ENCODE data around the gene NFU1. TPM values are rescaled to one million over a fixed set of nuclear protein-coding genes. Genes with fewer than 3 reads are reported as not detected.

Gene NFU1
- total and polyA plus RNA-seq, 9 of the 15 experiments (the other 6 are each of a cell fraction or from before 2014, with no cell fraction given) = 33.3 to 61.8 (median 53.7) TPM

DNA sequence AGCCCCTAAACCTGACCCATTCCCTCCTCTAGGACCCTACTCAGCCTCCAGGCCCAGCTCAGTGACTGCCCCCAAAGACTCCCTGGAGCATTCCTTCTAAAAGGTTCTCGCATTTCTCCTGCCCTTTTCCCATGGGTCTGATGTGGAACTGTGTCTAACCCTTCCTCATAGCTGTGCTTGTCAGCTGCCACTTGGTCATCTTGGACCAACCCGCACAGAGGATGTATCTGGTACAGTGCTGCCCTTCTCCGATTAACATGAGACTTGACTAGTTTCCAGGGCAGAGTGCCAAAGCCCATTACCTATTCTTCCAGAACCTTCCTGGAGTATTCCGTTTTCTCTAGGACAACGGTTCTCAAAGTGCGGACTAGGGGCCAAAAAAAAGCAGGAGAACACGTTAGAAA is 518 bp upstream of the NFU1 start (continued):
- TF ChIP-seq, protein P1, sequence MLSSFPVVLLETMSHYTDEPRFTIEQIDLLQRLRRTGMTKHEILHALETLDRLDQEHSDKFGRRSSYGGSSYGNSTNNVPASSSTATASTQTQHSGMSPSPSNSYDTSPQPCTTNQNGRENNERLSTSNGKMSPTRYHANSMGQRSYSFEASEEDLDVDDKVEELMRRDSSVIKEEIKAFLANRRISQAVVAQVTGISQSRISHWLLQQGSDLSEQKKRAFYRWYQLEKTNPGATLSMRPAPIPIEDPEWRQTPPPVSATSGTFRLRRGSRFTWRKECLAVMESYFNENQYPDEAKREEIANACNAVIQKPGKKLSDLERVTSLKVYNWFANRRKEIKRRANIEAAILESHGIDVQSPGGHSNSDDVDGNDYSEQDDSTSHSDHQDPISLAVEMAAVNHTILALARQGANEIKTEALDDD (IDR thresholded peaks at IDR 0.05) = peak; percentile 81
- TF ChIP-seq HOXB6 (CRISPR knock-in tag; IDR thresholded peaks at IDR 0.05; ENCODE audit: borderline replicate concordance) (no peak), PCBP2 (IDR thresholded peaks at IDR 0.05; ENCODE audit: low read depth, low read length, poor library complexity, severe bottlenecking) (no peak), CC2D1A (IDR thresholded peaks at IDR 0.05) (no peak), ETV1 (tag; conservative IDR thresholded peaks at IDR 0.05; ENCODE audit: low read depth) (no peak), NR1H2 (CRISPR knock-in tag; IDR thresholded peaks at IDR 0.05) (no peak), MEF2A (IDR thresholded peaks at IDR 0.05; ENCODE audit: control insufficient read depth, low read depth, low read length) (no peak), MYC (IDR thresholded peaks at IDR 0.05; ENCODE audit: low read depth, low read length) (no peak), MYC (CRISPR knock-in tag; IDR thresholded peaks at IDR 0.05; ENCODE audit: borderline replicate concordance, low read depth) (no peak), SP1 (CRISPR knock-in tag; IDR thresholded peaks at IDR 0.05) (peak; percentile 15; the same call in 1 of the 2 replicates), RBBP5 (IDR thresholded peaks at IDR 0.05; ENCODE audit: borderline replicate concordance, insufficient read depth, low read length, poor library complexity, severe bottlenecking) (no peak), ZNF232 (CRISPR knock-in tag; IDR thresholded peaks at IDR 0.05) (no peak), ZNF3 (CRISPR knock-in tag; IDR thresholded peaks at IDR 0.05) (no peak), ZNF311 (CRISPR knock-in tag; IDR thresholded peaks at IDR 0.05) (0 out of 2 replicates have a peak, but pooled peaks have one; percentile 24), ZNF57 (CRISPR knock-in tag; IDR thresholded peaks at IDR 0.05) (no peak)
- TF ChIP-seq, protein P2, sequence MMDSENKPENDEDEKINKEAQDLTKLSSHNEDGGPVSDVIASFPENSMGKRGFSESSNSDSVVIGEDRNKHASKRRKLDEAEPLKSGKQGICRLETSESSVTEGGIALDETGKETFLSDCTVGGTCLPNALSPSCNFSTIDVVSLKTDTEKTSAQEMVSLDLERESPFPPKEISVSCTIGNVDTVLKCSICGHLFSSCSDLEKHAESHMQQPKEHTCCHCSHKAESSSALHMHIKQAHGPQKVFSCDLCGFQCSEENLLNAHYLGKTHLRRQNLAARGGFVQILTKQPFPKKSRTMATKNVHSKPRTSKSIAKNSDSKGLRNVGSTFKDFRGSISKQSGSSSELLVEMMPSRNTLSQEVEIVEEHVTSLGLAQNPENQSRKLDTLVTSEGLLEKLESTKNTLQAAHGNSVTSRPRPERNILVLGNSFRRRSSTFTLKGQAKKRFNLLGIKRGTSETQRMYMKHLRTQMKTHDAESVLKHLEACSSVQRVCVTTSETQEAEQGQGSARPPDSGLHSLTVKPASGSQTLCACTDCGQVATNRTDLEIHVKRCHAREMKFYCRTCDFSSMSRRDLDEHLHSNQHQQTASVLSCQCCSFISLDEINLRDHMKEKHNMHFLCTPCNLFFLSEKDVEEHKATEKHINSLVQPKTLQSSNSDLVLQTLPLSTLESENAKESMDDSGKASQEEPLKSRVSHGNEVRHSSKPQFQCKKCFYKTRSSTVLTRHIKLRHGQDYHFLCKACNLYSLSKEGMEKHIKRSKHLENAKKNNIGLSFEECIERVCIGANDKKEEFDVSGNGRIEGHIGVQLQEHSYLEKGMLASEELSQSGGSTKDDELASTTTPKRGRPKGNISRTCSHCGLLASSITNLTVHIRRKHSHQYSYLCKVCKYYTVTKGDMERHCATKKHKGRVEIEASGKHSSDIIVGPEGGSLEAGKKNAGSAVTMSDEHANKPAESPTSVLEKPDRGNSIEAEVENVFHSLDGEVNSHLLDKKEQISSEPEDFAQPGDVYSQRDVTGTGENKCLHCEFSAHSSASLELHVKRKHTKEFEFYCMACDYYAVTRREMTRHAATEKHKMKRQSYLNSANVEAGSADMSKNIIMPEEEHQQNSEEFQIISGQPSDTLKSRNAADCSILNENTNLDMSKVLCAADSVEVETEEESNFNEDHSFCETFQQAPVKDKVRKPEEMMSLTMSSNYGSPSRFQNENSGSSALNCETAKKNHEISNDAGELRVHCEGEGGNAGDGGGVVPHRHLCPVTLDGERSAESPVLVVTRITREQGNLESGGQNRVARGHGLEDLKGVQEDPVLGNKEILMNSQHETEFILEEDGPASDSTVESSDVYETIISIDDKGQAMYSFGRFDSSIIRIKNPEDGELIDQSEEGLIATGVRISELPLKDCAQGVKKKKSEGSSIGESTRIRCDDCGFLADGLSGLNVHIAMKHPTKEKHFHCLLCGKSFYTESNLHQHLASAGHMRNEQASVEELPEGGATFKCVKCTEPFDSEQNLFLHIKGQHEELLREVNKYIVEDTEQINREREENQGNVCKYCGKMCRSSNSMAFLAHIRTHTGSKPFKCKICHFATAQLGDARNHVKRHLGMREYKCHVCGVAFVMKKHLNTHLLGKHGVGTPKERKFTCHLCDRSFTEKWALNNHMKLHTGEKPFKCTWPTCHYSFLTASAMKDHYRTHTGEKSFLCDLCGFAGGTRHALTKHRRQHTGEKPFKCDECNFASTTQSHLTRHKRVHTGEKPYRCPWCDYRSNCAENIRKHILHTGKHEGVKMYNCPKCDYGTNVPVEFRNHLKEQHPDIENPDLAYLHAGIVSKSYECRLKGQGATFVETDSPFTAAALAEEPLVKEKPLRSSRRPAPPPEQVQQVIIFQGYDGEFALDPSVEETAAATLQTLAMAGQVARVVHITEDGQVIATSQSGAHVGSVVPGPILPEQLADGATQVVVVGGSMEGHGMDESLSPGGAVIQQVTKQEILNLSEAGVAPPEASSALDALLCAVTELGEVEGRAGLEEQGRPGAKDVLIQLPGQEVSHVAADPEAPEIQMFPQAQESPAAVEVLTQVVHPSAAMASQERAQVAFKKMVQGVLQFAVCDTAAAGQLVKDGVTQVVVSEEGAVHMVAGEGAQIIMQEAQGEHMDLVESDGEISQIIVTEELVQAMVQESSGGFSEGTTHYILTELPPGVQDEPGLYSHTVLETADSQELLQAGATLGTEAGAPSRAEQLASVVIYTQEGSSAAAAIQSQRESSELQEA (IDR thresholded peaks at IDR 0.05; ENCODE audit: low read depth) = 0 out of 2 replicates have a peak, but pooled peaks have one; percentile 2
- TF ChIP-seq, protein P3, sequence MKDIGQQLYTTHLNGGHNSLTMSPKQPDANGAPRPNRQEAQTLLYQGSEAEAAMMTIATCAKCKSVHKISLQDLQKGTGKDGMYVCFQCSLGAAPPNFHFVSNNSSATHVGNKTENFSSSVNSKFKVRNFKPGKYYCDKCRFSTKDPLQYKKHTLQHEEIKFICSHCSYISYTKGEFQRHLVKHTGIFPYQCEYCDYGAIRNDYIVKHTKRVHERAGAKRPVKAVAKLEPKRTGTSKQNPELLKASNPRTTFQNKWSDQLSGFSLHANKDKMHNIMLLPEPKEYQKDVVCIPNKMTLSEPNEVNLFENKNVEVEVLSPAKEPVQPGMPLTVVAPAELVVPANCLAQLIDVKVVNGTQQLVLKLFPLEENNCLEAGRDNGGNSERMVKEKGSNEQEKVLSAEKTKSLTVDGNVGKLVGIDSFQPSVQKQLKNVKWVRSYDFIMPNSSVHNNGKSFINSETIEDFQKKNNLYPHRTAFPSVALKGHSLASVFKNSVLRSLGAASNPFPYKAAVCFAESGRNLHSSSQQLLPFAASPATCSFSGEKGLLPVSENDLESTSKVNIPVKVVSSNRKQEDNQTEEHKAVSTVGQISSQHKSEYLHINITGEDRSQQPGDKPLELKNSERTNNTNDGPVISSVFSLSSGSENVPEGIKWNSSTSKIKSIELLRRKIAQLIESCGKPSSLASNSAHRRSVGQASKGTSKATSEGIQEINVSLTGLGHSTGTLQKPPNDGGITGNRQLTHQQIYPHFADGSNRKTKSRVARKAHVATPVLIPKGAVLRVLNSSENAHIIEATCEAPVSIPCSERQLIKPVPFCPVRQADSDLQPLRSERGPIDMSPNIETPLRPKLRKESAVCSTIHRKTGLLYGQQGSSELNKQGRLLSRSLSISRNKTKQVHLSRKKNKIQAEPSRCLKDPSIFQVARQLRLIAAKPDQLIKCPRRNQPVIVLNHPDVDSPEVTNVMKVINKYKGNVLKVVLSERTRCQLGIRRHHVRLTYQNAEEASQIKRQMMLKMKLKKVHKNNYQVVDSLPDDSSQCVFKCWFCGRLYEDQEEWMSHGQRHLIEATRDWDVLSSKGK (CRISPR knock-in tag; IDR thresholded peaks at IDR 0.05) = no peak

All from K562 (cell line).